Activated T-cell treated with anti-CD3 and anti-CD28 coated beads for 1 hour (primary cell): ENCODE data around the gene TCEANC2.

ENCODE experiments used
- DNase-seq: peaks from one replicate; pipeline ENCODE4 v3.0.0-alpha.2; 2020; ENCODE audit warnings: low read depth

TCEANC2 gene

DNA sequence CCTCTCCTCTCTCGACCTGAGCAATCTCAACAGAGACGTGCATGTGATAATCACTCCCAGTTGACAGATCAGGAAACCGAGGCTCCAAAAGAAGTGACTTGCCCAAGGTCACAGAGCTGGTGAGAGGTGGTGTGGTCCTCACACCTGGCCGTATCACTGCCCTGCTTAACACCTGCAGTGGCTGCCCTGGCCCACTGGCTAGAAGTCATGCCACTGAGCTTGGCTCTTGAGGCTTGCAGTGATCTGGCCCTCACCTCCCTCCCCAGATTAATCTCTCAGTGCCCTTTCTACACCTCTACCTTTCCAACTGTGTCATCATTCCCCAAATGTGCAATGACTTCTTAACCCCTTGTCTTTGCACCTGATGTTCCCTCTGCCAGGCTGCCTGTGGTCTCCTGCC, 60.6 kb downstream of the TCEANC2 start:
- no peak for DNase-seq

DNA sequence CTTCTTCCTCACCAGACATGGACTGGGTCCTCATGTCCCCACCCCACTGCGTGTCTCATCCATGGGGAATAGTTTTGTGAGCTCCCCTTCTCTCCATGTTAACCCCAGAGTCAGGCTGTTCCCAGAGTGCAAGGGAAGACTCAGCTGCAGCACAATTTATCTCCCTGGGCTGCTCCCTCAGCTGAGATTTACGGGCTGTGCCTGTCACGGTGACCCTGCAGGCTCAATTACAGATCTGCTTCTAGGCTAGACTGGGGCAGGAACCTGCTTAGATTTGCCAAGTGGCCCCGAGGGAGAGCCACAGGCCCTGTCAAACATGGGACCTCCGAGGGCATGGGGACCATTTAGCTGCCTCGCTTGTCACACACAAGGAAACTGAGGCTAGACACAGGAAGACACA, 61.5 kb downstream of the TCEANC2 start:
- DNase-seq, result no peak

DNA sequence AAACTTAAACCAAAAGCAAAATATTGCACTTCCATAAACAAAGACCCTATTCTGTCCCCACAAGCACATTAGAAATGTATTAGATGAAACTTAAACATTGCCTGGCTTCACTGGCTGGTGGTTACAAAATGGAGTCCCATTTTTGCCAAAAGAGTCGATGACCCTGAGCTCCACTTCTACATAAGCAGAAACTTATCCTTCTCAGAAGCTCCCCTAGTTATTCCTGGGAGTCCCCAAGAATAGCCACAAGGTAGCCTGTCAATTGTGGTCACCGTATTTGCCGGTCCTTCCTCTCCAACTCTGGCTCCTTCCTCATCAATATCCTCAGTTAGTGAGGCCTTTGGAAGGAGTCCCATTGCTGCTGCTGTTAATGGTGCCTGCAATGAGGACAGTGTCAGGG, 62.1 kb downstream of the TCEANC2 start:
- no peak for DNase-seq

DNA sequence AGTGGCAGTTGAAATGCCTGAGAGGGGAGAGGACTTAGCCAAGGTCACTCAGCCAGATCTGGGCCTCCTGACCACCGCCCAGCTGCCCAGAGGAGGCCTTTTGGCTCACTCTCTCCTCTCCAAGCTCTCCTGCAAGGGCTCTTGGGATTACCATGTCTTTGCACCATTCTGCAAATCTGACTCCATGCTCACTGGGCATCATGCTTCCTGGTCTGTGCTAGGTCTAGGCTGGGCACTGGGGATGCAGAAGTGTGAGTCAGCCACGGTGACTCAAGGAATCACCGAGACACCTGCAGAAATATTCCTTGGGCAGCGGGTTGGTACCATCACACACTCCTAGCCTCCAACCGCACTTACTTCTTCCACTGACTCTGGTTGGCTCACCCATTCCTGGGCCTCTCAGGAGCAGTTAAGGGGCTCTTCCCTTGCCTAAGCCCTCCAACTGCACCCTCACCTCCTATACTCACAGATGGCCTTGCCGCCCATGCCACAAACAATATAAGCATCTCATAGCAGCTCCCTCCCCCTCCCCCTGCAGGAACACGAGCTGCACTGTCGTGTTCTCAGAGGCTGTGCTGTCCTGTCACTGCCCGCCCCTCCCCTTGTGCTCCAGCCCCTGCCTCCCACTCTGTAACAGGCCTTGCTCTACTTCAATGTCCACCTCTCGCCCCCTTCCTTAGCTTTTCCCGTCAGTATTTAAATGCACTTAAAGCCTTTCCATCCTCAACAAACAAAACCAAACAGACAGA, 64.6 kb downstream of the TCEANC2 start:
- no peak for DNase-seq

DNA sequence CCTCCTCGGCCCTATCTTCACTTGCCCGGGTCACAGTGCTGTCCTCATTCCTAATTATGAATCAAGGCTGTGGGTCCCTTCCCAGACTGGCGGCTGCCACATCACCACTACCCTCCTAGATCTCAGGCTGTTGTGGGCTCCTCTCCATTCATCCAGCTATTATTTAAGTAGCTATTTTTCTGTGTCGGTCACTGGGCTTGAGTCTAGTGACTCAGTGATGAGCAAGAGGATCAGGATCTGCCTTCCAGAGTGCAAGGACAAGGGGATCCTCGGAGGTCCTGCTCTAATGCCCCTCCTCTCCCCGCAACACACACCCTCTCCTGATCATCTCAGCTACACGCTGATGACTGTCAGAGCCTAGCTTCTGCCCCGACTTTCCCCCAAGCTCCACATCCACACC, 65.3 kb downstream of the TCEANC2 start:
- no peak for DNase-seq

DNA sequence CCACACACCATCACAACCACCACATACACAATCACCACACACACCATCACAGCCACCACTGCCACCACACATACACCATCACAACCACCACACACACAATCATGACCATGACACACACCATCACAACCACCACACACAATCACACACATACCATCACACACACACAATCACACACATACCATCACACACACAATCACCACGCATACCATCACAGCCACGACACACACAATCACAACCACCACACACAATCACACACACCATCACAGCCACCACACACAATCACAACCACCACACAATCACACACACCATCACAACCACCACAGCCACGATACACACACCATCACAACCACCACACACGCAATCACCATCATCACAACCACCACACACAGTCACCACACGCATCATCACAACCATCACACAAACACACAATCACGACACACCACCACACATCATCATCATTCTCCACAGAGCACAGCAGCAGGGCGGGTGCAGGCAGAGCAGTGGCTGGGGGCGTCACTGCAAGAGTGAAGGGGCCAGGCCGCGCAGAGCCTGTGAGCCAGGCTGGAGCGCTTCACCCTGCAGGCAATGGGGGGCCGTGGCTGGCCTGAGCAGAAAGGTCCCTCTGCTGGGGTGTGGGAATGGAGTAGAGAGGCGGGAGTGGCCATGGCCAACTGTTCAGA, 66.8 kb downstream of the TCEANC2 start:
- no peak for DNase-seq

DNA sequence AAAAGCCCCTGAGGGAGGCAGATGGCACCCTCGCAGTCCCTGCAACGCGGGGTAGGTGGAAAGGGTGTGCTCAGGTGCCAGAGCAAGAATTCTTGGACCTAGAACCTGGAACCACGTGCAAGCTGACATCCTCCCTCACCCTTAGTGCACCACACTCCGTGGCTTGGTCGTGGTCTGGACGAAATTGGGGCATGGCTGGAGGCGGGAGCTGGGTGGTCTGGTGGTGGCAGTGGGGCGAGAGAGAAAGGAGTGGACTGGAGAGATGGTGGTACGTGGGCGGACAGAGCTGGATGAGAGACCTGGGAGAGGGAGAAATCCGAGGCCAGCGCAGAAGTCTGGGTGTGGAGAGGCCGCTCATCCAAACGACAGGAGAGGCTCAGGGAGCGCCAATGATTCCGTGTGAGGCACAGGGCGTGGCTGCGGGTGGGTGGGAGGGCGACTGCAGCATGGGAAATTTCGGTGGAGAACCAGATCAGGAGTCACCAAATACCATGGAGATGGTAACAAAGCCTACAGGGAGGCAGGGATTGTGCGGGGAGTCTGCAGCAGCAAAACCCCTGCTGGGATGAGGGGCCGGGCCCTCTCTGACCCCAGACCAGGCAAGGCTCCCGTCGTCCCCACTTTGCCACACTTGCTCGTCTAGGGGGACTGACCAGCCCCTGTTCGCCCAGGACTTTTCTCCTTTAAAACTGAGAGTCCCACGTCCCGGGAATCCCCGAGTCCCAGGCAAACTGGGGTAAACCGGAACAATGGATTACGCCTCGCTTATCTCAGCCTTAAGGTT, 67.5 kb downstream of the TCEANC2 start:
- DNase-seq, result no peak

DNA sequence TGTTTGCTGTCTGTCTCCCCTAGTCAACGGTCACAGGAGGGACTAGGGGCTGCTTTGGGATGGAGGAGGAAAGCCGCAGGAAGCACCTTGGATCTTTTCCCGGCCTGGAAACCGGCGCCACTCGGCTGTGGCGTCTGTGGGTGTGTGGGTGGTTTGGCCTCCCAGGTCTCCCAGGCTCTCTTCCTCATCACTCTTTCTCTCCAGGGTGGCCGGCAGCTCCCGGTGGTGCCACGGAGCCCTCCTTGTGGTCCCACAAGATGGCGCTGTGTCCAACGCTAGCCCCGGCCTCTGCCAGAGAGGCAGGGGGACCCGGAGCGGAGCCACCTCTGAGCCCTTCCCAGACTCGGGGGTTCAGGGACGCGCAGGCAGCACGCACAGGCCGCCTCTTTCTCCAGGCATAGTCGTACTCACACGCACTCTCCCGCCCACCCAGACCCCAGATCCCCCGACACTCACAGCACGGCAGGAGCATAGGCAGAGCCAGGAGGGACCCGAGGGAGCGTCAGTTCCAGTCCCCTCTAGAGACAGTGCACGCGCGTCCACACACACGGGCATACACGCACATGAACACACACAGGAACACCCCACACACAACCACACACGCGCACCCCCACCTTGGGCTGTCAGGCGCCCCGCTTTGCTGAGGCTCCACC, 68.2 kb downstream of the TCEANC2 start:
- DNase-seq, result peak; percentile 55

DNA sequence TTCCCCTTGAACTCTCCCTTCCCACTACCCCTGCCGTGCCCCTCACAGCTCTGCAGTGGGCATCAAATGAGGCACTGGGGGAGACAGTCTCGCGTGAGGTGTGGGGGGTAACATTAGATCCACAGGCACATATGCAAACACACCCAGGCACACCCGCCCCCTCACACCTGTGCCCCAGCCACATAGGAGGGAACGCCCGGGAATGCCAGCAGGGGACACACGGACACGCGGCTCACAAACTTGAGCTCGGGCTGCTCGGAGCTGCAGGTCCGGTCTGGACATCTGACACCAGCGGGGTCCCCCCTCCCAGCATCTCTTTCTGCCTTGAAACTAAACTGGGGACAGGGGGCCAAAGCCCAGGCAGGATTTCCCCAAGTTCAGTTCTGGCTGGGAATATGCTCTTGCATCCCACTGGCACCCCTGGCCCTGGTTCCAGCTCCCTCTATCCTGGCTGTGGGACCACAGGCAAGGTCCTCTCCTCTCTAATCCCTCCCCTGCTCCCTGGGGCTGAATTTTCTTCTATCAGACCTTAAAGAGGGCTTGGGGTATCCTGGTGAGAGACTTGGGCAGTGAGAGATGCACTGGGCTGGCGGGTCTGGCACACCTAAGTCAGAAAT, 68.8 kb downstream of the TCEANC2 start:
- DNase-seq, result no peak

DNA sequence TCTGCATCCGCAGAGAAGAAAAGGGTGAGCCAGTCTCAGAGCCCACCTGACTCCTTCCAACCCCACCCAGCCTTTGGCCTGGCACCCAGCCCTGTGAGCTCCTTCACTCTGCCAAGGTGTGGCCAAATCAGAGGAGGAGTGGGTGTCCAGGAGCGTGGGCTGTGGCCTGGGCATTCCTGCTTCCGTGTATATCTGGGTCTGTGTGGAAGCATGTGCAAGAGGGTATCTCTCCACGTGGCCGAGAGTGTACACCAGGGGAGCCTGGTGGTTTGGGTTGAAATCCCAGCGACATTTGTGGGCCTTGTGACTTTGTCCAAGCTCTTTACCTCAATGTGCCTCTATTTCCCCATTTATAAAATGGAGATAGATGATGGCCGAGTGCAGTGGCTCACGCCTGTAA, 69.6 kb downstream of the TCEANC2 start:
- no peak for DNase-seq

DNA sequence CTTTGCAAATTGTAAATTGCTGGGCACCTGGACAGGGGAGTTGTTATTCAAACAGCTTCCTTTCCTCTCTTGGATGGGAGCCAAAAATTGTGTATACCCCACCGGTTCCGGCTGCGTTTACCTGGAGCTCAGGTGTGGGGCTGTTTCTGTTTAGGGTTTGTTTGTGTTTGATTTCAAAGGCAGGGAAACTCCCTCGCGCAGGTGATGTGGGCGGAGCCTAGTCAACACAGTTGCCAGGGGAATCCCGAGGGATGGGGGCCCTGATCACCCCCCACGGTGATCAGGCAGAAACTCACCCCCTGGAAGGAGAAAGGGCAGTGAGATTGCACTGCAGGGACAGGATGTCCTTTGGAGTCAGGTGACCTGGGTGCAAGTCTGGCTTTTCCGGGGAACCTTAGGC, 71.1 kb downstream of the TCEANC2 start:
- DNase-seq, result no peak

DNA sequence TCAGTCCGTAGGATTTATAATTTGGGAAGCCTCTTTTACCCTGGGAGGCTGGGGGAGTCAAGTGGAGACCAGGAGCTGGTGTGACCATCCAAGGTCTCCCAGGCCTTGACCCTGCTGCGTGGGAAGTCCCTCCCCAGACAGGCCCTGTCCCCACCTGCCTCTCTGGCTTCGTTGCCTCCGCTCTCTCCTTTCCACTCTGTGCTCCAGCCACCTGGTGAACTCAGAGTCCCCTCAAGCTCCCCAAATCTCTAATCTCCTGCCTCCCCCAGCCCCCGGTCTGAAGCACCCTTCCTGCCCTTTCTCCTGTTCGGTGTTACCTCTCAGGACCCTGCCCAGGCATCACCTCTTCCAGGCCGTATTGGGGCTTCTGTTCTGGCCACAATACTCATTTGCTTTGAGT, 71.5 kb downstream of the TCEANC2 start:
- DNase-seq, result no peak

DNA sequence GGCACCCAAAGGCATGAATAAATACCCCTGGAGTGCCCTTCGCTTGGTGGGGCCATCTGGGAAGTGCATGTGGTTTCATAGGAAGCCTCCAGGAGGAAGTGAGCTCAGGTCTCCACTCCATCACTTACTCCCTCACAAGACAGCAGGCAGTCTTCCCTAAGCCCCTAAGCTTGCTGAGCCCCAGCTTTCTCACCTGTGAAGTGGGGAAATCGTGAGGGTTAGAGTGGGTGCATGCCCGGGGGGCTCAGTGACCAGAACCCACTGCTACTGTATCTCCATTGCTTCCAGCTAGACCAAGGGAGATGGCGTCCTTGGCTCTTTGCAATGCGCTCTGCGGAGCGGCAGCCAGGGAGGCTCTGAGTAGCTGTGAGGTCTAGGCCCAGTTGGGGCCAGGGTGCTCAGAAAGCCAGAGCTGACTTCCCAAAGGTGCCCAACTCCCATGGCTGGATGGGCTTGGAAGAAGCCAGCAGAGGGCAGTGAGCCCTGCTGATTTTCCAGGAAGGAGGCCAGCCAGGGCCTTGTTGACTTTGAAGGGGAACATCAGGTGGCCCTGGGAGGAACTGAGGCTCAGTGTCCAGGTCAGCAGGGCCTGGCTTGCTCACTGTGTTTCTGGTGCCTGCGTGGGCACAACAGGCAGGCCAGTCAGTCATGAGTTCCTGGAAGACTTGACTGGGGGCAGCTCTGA, 72.1 kb downstream of the TCEANC2 start:
- no peak for DNase-seq

DNA sequence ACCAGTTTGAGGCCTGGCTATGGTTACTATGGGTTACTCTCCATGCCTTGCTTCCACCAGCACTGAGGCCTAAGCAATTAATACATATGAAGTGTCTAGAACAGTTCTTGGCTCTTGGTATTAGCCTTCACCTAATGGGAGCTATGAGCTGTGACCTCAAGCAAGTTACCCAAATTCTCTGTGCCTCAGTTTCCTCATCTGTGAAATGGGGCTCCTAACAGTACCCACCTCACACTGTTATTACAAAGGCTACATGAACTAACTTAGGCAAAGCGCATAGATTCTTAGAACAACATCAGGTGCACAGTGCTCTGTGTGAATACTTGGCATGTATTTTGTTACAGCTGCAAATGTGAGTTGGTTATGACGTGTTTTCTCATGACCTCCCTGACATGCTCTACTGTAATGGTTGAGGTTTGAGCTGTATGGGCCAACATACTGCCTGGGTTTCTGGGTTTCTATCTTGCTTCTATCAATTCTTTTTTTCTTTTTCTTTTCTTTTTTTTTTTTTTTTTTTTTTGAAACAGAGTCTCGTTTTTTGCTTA, 72.9 kb downstream of the TCEANC2 start:
- no peak for DNase-seq

DNA sequence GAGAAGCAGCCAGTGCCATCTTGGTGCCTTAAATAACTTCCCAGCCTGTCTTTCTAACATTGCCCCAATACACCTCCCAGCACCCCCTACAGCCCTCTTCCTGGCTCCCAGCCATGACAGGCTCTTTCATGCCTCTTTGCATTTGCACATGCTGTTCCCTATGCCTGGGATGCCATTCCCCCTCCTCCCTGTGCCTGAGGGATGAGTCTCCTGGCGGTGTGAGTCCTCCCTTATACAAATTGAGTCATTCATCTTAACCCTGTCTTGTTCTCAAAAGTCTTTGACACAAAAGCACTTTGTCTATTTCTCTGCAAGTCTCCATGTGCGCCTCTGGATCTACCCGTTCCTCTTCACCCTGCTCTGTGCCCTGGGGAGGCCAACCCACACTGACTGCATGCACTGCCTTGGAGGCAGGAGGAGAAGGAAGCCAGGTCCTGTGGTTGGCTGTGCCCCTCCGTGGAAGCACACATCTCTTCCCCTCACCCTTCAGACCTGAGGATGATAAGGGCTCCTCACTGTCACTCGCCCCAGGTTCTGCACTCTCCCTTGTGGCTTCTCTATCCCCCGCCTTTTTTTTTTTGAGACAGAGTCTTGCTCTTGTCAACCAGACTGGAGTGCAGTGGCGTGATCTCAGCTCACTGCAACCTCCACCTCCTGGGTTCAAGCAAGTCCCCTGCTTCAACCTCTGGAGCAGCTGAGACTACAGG, 74.3 kb downstream of the TCEANC2 start:
- DNase-seq, result no peak

DNA sequence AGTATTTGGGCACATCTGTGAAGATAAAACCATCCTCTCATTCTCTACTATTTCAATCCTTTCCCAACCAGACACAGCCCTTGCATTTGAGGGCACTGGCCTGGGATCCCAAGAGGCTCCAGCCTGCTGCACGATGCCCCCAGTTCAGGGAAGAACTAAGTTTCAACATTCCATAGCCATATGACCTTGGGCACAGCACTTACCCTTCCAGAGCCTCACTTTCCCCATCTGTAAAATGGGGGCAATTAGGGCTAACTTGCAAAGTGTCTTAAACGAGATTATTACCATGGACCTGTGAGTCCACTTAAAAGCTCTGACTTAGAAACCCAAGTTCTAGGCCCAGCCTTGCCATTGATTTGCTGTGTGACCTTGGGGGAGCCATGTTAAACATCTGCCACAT, 76.5 kb downstream of the TCEANC2 start:
- DNase-seq, result no peak

DNA sequence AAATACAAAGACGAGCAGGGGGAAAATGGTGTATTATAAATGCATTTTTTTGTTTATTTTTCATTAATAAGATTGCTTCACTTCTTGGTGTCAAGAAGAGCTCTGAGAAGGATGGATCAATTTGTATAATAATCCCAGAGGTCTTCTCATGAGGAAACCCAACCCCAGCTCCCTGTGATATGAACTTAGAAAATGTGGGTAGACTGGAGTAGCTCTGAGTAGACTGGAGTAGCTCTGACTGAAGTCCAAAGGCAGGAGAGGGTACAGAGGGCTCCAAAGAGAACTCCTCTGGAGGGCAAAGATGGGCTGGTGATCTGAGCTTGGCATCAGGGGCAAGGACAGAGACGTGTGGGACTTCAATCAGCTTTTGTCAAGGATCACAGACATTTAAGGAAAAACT, 78.0 kb downstream of the TCEANC2 start:
- no peak for DNase-seq

DNA sequence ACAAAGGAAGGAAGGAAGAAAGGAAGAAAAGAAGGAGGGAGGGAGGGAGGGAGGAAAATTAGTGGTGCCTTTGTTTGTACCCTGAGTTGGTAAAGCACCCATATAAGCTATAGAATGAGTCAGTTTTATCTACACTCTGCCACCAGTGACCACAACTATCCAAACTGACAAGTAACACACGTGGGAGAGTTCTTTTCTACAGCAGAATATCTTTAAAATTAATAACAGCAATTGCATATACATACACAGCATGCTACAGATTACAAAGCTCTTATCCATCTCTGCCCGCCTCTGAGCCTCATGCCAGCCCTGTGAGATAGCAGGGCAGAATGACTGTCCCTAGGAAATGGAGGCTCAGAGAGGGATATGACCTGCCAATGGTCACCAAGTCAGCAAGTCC, 79.1 kb downstream of the TCEANC2 start:
- DNase-seq, result no peak

DNA sequence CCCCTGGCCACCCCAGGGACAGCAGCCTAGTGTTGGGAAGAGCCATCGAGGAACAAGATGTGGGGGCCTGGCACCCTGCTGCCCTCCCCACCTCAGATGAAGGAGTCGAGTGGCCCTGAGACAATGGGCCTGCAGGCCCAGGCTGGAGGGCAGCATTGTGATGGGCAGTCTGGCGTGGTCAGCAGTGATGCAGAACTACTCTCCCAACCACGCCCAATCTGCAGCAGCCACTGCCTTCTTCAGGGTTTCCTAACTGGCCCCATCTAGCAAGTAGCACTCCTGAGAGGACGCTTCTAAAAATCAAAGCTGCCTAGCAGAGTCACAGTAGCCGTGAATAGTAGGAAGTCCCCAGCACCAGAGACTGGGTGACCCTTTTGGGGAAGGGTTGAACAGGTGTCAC, 80.9 kb downstream of the TCEANC2 start:
- DNase-seq, result no peak

DNA sequence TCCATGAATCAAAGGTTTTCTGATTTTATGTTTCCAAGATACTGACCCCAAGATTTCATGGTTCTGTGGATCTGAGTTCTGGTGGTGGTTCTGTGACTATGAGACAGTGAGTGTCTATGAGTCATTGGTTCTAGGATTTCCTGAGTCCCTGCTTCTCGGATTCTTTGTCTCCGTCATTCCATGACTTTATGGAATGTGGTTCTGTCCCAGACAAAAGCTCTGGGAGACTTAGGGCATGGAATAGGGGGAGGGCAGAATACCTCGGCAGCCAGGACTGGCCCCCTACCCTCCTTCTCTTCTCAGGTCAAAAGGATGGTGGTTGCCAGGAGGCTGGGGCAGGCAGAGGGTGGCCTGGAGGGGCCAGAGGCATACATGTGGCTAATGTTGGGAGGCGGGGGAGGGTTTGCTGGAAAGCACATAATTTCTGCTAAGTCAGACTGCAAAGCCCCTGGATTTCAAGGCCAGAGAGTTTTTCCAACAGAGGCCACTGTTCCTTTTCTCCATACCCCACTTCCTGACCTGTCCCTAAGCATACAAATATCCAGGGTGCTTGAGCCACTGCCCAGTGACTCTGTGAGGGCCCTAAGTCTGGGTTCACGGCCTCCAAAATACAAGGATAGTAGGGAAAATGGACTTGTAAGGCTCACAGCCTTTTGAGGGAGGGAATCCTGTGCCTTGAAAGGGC, 82.2 kb downstream of the TCEANC2 start:
- no peak for DNase-seq
